Measurements from ENCODE around the gene RNF121. TPM values are rescaled to one million over a fixed set of nuclear protein-coding genes. Genes with fewer than 3 reads are reported as not detected.

The RNF121 gene
- total and polyA plus RNA-seq, 2 of the 13 experiments (the other 11 are each of a cell fraction or from before 2014, with no cell fraction given): 28.6 to 44.3 TPM

DNA sequence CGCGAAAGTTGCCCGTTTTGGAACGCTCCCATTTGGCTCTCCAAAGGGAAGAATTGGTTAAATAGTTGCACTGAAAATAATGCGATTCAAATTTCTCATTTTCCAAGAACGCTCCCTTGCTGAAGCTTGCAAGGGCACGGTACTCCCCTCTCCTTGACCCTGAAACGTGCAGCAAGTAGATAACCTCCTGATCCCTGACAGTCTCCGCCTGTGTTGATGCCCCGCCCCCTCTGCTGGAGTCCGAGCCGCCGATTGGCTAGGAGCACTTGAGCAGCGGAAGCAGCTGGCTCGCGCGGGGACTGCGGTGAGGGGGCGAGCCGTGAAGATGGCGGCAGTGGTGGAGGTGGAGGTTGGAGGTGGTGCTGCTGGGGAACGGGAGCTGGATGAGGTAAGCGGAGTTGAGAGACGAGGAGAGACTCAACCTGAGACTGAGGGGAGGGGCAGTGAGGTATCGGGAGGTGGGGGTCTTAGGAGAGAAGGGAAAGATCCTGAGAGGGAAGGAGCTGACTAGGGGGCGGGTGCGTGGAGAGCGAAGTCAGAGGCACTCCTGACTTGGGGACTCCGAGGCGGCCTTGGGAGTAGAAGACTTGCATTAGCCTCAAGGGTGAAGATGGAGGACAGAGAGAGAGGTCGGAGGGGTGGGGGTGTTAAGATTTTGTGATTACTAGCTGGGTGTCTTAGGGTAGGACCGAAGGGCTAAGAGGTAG lies at the start of gene RNF121 (continued):
- TF ChIP-seq, protein P1, sequence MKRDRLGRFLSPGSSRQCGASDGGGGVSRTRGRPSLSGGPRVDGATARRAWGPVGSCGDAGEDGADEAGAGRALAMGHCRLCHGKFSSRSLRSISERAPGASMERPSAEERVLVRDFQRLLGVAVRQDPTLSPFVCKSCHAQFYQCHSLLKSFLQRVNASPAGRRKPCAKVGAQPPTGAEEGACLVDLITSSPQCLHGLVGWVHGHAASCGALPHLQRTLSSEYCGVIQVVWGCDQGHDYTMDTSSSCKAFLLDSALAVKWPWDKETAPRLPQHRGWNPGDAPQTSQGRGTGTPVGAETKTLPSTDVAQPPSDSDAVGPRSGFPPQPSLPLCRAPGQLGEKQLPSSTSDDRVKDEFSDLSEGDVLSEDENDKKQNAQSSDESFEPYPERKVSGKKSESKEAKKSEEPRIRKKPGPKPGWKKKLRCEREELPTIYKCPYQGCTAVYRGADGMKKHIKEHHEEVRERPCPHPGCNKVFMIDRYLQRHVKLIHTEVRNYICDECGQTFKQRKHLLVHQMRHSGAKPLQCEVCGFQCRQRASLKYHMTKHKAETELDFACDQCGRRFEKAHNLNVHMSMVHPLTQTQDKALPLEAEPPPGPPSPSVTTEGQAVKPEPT (CRISPR knock-in tag; IDR thresholded peaks at IDR 0.05; ENCODE audit: low read depth): no peak
- peak; percentile 36; the same call in 1 of the 2 replicates for TF ChIP-seq ZNF772 (CRISPR knock-in tag; IDR thresholded peaks at IDR 0.05)
- TF ChIP-seq, protein P2, sequence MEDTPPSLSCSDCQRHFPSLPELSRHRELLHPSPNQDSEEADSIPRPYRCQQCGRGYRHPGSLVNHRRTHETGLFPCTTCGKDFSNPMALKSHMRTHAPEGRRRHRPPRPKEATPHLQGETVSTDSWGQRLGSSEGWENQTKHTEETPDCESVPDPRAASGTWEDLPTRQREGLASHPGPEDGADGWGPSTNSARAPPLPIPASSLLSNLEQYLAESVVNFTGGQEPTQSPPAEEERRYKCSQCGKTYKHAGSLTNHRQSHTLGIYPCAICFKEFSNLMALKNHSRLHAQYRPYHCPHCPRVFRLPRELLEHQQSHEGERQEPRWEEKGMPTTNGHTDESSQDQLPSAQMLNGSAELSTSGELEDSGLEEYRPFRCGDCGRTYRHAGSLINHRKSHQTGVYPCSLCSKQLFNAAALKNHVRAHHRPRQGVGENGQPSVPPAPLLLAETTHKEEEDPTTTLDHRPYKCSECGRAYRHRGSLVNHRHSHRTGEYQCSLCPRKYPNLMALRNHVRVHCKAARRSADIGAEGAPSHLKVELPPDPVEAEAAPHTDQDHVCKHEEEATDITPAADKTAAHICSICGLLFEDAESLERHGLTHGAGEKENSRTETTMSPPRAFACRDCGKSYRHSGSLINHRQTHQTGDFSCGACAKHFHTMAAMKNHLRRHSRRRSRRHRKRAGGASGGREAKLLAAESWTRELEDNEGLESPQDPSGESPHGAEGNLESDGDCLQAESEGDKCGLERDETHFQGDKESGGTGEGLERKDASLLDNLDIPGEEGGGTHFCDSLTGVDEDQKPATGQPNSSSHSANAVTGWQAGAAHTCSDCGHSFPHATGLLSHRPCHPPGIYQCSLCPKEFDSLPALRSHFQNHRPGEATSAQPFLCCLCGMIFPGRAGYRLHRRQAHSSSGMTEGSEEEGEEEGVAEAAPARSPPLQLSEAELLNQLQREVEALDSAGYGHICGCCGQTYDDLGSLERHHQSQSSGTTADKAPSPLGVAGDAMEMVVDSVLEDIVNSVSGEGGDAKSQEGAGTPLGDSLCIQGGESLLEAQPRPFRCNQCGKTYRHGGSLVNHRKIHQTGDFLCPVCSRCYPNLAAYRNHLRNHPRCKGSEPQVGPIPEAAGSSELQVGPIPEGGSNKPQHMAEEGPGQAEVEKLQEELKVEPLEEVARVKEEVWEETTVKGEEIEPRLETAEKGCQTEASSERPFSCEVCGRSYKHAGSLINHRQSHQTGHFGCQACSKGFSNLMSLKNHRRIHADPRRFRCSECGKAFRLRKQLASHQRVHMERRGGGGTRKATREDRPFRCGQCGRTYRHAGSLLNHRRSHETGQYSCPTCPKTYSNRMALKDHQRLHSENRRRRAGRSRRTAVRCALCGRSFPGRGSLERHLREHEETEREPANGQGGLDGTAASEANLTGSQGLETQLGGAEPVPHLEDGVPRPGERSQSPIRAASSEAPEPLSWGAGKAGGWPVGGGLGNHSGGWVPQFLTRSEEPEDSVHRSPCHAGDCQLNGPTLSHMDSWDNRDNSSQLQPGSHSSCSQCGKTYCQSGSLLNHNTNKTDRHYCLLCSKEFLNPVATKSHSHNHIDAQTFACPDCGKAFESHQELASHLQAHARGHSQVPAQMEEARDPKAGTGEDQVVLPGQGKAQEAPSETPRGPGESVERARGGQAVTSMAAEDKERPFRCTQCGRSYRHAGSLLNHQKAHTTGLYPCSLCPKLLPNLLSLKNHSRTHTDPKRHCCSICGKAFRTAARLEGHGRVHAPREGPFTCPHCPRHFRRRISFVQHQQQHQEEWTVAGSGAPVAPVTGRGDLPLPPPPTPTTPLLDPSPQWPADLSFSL (CRISPR knock-in tag; IDR thresholded peaks at IDR 0.05): no peak
- TF ChIP-seq ZNF775 (CRISPR knock-in tag; IDR thresholded peaks at IDR 0.05; ENCODE audit: borderline replicate concordance): no peak
- TF ChIP-seq NR2F1 (CRISPR knock-in tag; IDR thresholded peaks at IDR 0.05): peak; percentile 27 to 80; a peak in 3 of 4 replicates
- no peak for TF ChIP-seq TBP (CRISPR knock-in tag; IDR thresholded peaks at IDR 0.05)
- no peak for TF ChIP-seq STAG1 (CRISPR knock-in tag; IDR thresholded peaks at IDR 0.05)
- TF ChIP-seq, protein P3, sequence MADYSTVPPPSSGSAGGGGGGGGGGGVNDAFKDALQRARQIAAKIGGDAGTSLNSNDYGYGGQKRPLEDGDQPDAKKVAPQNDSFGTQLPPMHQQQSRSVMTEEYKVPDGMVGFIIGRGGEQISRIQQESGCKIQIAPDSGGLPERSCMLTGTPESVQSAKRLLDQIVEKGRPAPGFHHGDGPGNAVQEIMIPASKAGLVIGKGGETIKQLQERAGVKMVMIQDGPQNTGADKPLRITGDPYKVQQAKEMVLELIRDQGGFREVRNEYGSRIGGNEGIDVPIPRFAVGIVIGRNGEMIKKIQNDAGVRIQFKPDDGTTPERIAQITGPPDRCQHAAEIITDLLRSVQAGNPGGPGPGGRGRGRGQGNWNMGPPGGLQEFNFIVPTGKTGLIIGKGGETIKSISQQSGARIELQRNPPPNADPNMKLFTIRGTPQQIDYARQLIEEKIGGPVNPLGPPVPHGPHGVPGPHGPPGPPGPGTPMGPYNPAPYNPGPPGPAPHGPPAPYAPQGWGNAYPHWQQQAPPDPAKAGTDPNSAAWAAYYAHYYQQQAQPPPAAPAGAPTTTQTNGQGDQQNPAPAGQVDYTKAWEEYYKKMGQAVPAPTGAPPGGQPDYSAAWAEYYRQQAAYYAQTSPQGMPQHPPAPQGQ (CRISPR knock-in tag; IDR thresholded peaks at IDR 0.05; ENCODE audit: borderline replicate concordance): no peak
- no peak for TF ChIP-seq ZNF263 (CRISPR knock-in tag; IDR thresholded peaks at IDR 0.05)
- no peak for TF ChIP-seq PLRG1 (conservative IDR thresholded peaks at IDR 0.05)
- no peak; the same call in 1 of the 2 replicates for TF ChIP-seq ZNF124 (CRISPR knock-in tag; IDR thresholded peaks at IDR 0.05)
- TF ChIP-seq KDM1A (CRISPR knock-in tag; IDR thresholded peaks at IDR 0.05): no peak
- TF ChIP-seq, protein P4, sequence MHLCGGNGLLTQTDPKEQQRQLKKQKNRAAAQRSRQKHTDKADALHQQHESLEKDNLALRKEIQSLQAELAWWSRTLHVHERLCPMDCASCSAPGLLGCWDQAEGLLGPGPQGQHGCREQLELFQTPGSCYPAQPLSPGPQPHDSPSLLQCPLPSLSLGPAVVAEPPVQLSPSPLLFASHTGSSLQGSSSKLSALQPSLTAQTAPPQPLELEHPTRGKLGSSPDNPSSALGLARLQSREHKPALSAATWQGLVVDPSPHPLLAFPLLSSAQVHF (CRISPR knock-in tag; IDR thresholded peaks at IDR 0.05): no peak
- no peak for TF ChIP-seq CEBPG (CRISPR knock-in tag; IDR thresholded peaks at IDR 0.05)
- TF ChIP-seq, protein P5, sequence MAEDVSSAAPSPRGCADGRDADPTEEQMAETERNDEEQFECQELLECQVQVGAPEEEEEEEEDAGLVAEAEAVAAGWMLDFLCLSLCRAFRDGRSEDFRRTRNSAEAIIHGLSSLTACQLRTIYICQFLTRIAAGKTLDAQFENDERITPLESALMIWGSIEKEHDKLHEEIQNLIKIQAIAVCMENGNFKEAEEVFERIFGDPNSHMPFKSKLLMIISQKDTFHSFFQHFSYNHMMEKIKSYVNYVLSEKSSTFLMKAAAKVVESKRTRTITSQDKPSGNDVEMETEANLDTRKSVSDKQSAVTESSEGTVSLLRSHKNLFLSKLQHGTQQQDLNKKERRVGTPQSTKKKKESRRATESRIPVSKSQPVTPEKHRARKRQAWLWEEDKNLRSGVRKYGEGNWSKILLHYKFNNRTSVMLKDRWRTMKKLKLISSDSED (CRISPR knock-in tag; IDR thresholded peaks at IDR 0.05): no peak
- TF ChIP-seq, protein P6, sequence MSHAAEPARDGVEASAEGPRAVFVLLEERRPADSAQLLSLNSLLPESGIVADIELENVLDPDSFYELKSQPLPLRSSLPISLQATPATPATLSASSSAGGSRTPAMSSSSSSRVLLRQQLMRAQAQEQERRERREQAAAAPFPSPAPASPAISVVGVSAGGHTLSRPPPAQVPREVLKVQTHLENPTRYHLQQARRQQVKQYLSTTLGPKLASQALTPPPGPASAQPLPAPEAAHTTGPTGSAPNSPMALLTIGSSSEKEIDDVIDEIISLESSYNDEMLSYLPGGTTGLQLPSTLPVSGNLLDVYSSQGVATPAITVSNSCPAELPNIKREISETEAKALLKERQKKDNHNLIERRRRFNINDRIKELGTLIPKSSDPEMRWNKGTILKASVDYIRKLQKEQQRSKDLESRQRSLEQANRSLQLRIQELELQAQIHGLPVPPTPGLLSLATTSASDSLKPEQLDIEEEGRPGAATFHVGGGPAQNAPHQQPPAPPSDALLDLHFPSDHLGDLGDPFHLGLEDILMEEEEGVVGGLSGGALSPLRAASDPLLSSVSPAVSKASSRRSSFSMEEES (CRISPR knock-in tag; IDR thresholded peaks at IDR 0.05): no peak

Data from HepG2 (cell line).